Kidney epithelial cell (primary cell): ENCODE results near the gene EYA3. TPM values are rescaled to one million over a fixed set of nuclear protein-coding genes. Genes with fewer than 3 reads are reported as not detected.

Source experiments
- DNase-seq: peaks from one replicate; pipeline ENCODE4 v3.0.0-alpha.2; 2010; ENCODE audit warnings: low read depth
- H3K27me3 ChIP-seq: 2 replicates; pipeline ENCODE4 v1.6.0; 2011; ENCODE audit warnings: low read length; ENCODE audit not compliant: control insufficient read depth, insufficient read depth
- H3K36me3 ChIP-seq: 2 replicates; pipeline ENCODE4 v1.5.1; 2011; ENCODE audit warnings: low read length; ENCODE audit not compliant: control insufficient read depth, insufficient read depth
- H3K4me3 ChIP-seq: 2 replicates; pipeline ENCODE4 v1.5.1; 2011; ENCODE audit warnings: low read depth, mild to moderate bottlenecking, control low read depth, low read length
- total RNA-seq: library from RNA; depleted of rRNA; stranded (reverse); fragments of >200 nt; gene quantifications from 2 replicates; pipeline ENCODE4 v1.2.3, GENCODE V29; 2015
- TF ChIP-seq, protein P1 (sequence below): IDR thresholded peaks from 2 replicates; pipeline ENCODE4 v1.5.1; 2011; ENCODE audit warnings: mild to moderate bottlenecking, moderate library complexity, low read length, control low read depth, inconsistent platforms; ENCODE audit not compliant: insufficient read depth, poor library complexity, severe bottlenecking

Gene EYA3
- total RNA-seq, 1 donor from 2014 or later = 15.1 TPM

DNA sequence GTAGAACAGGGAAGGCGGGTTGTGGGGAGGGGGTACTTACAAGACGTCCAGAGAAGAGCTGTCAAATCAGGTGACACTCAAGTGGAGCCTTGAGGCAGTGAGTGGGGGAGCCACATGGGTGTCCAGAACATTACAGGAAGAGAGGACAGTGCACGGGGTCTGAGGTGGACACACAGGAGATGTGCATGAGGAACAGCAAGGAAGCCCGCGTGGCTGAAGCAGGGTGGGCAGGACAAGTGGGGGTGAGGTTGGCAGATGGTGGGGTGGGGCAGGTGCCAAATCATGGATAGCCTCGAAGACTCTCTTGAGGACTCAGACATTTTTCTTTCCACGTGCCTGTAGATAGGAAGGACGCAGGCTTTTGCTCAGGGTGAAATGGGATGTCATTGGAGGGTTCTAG is 152.7 kb downstream of the EYA3 start:
- Histone ChIP-seq H3K36me3 (no peaks in the 10 kb centered on the region), H3K27me3 (peaks cover 2% of the 10 kb centered on the region), H3K4me3 (peak overlapping the region; percentile 45)
- DNase-seq = no peak
- TF ChIP-seq, protein P1, sequence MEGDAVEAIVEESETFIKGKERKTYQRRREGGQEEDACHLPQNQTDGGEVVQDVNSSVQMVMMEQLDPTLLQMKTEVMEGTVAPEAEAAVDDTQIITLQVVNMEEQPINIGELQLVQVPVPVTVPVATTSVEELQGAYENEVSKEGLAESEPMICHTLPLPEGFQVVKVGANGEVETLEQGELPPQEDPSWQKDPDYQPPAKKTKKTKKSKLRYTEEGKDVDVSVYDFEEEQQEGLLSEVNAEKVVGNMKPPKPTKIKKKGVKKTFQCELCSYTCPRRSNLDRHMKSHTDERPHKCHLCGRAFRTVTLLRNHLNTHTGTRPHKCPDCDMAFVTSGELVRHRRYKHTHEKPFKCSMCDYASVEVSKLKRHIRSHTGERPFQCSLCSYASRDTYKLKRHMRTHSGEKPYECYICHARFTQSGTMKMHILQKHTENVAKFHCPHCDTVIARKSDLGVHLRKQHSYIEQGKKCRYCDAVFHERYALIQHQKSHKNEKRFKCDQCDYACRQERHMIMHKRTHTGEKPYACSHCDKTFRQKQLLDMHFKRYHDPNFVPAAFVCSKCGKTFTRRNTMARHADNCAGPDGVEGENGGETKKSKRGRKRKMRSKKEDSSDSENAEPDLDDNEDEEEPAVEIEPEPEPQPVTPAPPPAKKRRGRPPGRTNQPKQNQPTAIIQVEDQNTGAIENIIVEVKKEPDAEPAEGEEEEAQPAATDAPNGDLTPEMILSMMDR = no peak

DNA sequence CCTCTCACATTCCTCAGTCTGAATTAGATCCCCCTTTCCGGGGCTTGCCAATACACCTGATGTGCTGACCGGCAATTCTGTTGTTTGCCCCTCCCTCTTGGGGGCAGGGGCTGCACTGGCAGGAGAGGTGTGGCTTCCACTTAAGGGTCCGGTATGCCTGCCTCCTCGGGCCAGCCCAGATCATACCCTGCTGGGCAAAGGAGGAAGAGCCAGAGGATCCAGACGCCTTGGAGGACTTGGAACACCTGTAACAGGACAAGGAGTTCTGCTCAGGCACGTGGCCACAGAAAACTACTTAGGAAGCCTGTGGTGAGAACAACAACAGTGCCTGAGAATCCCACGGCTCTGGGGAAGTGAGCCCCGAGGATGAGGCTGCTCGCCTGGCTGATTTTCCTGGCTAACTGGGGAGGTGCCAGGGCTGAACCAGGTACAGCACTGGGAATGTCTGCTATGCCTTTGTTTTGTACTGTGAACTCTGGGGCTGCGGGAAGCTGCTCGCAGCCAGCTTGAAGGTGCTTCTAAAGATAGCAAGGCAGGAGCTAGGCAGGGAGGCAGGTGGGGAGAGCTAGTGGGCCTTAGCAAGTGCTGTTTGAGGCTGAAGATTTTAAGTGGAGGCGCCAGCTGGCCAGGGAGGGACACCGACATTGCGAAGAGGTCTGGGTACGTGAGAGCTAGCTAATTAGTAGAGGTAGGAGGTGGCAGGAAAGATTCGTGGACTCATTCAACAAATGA is 153.4 kb downstream of the EYA3 start, which contains the start of gene SMPDL3B:
Gene SMPDL3B, plus strand, starts transcription at position 183 of the 732 bp plus-strand sequence. Its CDS starts 184 bp downstream, at position 367.
- DNase-seq = peak; percentile 35
- peaks cover 2% of the 10 kb centered on the region for H3K27me3 ChIP-seq
- TF ChIP-seq, protein P1 = peak; percentile 40
- H3K4me3 ChIP-seq = peak within 1 kb of the TSS; percentile 45
- H3K36me3 ChIP-seq = no peaks in the 10 kb centered on the region

DNA sequence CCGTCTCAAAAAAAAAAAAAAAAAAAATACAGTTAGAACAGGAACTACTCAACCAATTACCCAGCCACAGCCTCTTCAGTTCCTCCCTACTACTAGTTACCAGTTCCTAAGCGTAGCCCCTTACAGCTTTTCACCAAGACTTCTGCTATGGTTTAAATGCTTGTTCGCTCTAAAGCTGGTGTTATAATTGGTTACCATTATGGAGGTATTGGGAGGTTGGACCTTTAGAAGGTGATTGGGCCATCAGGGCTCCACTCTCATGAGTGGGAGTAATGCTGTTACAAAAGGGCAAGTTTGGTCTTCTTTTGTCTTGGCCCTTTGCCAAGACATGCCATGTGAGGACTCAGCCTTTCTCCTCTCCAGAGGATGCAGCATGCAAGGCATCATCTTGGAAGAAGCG is 156.7 kb downstream of the EYA3 start:
- no peak for DNase-seq

DNA sequence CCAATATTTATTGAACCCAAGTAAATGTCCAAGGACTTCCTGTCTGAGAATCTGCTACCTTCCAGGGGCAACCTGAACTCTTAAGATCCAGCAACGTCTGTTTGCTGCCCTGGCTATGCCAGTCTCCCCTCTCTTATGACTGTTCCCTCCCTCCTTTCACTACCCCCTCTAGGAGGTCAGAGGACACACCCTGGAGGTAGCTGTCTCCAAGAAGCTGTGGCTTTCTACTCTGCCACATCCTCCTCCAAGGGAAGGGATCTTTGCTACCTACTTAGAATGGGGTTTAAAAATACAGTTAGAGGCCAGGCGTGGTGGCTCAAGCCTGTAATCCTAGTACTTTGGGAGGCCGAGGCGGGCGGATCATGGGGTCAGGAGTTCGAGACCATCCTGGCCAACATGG is 157.2 kb downstream of the EYA3 start:
- peaks cover 2% of the 10 kb centered on the region for H3K27me3 ChIP-seq
- DNase-seq = no peak
- no peaks in the 10 kb centered on the region for H3K36me3 ChIP-seq
- TF ChIP-seq, protein P1 = no peak
- H3K4me3 ChIP-seq = no peak overlapping the region

More for the DNA sequence above, 156.7 kb downstream of the EYA3 start:
- no peaks in the 10 kb centered on the region for H3K36me3 ChIP-seq
- TF ChIP-seq, protein P1 = no peak
- peaks cover 2% of the 10 kb centered on the region for H3K27me3 ChIP-seq
- H3K4me3 ChIP-seq = no peak overlapping the region

DNA sequence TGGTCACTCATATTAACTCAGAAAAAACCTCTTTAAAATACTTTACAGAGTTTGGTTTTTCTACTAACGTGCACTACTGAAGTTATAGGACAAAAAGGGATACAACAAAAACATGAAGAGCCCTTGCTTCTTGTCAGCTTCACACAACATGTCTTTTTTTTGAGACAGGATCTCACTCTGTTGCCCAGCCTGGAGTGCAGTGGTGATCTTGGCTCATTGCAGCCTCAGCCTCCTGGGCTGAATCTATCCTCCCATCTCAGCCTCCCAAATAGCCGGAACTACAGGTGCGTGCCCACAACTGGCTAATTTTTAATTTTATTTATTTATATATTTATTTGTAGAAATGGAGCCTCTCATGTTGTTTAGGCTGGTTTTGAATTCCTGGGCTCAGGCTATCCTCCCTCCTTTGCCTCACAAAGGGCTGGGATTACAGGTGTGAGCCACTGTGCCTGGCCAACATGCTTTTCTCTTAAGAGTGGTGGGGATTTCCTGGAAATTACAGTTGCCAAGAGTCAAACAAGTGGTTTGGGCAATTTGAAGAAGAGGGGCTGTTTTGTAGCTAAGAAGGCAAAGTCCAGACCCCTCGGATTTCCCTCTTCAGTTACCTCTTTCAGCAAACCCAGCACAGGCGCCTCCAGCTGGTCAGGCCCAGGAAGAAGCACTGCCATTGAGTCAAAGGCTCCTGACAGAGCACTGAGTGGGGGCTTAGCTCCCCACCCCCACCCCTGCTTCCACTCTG is 160.0 kb downstream of the EYA3 start:
- no peak for DNase-seq

More for the DNA sequence above, 160.0 kb downstream of the EYA3 start:
- TF ChIP-seq, protein P1 = no peak
- H3K4me3 ChIP-seq = no peak overlapping the region
- peaks cover 2% of the 10 kb centered on the region for H3K27me3 ChIP-seq
- H3K36me3 ChIP-seq = no peaks in the 10 kb centered on the region
